IPS DF 19.7 (cell line): ENCODE measurements around the gene MTOR.
"Not testable (repeated sequence)": the region's sequence is repeated elsewhere in the genome, so short reads cannot be mapped to it uniquely, and the experiment has no call there.

Experiments
- DNase-seq: peaks from one replicate; pipeline ENCODE4 v3.0.0-alpha.2; 2013; ENCODE audit warnings: low read depth, low spot score

Gene MTOR

DNA sequence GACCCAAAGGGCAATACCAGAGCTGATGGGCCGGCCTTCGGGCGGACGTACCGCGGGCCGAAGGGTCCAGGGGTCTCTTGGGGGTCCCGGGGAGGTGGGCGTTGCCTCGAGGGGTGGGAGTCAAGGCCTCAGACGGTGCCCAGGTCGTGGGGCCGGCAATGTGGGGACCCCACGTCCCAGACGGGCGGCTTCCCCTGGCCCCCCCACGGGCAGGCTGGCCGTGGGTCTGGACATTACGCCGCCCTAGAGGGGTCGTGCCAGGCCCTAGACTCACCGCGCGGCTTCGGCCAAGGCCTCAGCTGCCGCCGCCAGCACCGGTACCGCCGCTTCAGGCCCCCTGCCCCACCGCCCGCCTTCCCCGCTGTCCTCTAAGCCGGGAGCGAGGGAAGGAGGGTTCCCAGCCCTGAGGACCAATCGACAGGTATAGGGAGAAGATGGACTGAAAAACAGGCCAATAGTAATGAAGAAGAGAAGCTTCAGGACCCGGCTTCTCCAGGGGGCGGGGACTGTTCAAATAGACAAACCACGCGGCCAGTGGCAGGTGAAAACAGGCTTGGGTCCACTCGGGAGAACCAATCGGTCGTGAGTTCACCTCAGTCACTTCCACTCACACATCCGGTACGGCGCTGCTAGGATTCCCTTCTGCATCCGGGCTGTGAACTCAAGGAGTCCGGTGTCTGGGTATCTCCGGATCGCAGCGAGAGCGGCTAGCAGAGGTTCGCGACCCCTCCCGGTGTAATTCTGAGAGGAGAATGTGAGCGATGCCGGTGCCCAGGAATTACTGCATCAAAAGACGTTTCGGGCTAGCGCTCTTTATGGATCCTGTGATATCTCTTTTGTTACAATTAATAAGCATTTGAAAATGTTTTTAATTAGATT, at the start of gene MTOR:
TSS of gene MTOR (minus strand) at position 381 of the 879 bp plus-strand sequence. CDS start 3,142 bp downstream, outside the sequence.
- DNase-seq = peak; percentile 99

DNA sequence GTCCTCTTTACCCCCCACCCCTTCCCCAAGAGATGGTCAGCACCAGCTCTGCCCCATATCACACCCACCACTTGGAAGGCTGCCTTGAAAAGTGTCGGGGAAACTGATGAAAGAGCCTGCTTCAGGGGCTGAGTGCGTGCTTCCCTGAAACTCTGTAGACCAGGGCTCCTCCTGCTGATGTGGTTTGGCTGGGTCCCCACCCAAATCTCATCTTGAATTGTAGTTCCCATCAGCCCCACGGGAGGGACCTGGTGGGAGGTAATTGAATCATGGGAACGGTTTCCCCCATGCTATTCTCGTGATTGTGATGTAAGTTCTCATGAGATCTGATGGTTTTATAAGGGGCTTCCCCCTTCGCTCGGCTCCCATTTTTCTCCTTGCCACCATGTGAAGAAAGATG, 47.0 kb upstream of the MTOR start:
- no peak for DNase-seq

DNA sequence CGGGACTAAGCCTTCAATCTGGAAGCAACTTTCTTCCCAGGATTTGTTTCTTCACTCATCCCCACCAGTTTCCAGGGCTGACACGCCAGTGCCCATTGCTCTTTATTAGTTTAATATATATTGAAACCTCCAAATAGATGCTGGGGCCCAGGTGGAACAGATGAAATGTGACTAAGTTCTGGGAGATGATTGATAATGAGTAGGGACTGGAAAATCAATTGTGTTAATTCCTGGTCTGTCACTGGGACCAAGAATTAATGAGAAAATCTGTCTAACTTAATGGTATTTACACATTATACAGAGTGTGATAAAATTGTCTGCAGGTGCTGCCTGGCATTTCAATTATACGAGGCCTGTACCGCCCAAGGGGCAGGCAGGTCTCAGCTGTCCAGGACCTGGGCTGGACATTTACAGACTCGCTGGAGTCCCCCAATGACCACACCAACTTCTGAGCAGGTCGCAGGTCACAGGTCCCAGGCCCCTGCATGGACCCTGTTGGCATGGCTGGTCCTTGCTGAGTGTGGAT, 46.4 kb upstream of the MTOR start:
- no peak for DNase-seq

DNA sequence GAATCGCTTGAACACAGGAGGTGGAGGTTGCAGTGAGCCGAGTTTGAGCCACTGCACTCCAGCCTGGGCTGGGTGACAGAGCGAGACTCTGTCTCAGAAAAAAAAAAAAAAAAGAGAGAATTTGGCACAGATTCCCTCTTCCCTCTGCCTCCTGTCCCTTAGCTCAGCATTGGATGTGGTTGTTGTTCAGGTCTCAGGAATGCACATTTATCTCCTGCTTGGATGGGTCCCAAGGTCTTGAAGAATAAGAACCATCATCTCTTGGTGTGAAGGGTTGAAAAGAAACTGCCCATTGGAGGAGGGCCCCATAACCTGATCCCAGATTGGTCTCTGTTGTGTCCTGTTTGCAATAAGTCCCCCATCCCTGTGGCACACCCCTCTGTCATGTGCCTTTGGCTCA, 45.5 kb upstream of the MTOR start:
- DNase-seq = no peak

DNA sequence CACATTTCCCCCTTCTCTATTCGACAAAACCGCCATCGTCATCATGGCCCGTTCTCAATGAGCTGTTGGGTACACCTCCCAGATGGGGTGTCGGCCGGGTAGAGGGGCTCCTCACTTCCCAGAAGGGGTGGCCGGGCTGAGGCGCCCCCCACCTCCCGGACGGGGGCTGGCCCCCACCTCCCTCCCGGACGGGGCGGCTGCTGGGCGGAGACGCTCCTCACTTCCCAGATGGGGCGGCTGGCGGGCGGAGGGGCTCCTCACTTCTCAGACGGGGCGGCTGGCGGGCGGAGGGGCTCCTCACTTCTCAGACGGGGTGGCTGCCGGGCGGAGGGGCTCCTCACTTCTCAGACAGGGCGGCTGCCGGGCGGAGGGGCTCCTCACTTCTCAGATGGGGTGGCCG, 43.2 kb upstream of the MTOR start:
- not testable (repeated sequence) for DNase-seq

DNA sequence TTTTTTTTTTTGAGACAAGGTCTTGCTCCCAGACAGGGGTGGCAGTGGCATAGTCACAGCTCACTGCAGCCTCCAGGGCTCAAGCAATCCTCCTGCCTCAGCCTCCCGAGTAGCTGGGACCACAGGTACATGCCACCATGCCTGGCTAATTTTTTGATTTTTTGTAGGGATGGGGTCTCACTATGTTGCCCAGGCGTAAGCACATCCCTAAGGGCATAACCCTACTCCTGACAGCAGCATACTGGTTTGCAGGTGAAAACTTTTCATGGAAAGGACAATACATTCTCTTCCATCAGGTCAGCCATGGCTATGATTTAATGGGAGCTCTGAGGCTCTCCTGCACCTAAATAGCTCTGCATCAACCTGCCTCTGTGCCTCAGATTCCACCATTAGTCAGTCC, 40.0 kb upstream of the MTOR start:
- no peak for DNase-seq

DNA sequence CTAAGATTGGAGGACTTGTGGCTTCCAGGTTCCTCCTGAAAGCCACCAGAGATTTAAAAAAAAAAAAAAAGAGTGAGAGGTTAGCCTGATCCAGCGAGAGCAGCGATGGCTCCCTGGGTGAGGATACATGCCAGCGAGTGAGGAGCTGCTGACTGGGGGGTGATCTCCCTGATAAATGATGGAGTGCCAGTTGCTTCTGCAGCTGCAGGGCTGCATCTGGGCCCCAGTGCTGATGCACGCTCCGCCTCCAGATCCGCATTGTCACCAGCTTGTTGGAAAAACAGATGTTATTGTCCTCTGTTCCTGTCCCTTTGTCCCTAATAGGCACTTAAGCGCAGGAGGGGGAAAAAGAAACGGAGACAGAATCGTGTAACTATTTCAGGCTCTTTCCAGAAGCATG, 39.2 kb upstream of the MTOR start:
- DNase-seq = no peak

DNA sequence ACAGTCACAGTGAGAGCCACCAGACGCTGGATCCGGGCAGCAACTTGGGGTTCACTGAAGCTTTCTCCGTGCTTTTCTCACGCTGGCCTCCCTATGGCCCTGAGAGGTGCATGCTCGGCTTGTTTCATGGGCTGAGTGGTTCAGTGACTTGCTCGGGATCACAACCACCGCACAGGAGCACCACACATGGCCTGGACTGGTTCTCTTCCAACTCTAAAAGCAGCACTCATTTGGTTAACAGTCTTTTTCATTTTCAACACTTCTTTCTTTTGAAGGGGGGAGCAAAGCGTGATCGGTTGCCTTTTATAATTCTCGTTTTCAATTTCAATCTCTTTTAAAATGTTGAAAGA, 36.8 kb upstream of the MTOR start:
- DNase-seq = no peak

DNA sequence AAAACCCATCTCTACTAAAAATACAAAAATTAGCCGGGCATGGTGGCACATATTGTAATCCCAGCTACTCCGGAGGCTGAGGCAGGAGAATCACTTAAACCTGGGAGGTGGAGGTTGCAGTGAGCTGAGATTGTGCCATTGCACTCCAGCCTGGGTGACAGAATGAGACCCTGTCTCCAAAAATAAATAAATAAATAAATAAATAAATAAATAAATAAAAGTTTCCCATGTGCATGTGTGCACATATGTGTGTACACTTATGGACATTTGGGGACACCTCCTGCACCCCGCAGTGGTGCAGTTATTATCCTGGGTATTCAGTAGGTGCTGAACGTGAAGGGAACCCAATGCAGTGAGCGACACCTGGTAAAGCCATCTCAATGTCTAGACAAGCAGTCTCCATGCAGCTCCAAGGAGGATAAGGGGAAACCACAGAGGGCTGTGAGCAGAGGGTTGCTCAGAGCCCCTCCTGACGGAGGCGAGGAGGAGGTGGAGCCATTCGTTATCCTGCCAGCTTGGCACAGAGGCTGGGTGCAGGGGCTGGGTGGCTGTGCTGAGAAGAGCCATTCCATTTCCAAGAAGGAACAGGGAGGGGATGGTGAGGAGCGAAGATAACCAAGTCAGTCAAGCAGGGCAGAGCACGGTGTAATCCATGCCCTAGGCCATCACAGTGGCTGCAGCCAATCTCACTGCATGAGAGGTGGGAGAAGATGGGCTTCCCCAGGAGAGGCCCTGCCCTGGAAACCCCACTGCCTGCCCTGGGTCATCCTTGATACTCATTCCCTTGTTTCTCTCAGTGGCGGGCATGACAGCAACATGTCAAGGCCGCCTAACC, 36.3 kb upstream of the MTOR start:
- no peak for DNase-seq

DNA sequence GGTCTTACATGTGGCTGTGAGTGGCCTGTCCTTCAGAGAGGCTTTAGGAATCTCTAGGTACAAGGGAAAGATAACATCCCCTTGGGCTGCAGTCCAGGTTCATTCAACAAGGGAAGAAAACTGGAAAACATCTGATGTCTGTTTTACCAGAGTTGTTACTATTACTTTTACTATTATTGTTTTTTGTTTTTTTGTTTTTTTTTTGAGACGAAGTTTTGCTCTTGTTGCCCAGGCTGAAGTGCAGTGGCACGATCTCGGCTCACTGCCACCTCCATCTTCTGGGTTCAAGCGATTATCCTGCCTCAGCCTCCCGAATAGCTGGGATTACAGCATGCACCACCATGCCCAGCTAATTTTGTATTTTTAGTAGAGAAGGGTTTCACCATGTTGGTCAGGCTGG, 35.4 kb upstream of the MTOR start:
- not testable (repeated sequence) for DNase-seq

DNA sequence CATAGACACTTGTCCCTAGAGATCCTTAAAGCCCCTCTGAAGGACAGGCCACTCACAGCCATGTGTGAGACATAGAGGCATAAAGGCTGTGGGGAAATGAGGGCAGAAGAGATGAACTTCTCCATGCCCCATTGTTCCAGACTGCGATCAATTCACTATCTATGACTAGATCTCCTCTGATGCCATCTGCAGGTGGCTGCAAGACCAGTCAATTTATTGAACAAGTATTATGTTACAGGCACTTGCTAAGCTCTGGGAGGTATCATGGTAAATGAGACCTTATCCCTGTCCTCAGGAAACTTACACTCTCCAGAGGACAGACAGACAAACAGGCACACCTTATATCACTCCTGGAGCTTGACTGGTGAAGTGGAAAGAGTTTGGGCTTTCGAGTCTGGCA, 33.6 kb upstream of the MTOR start:
- no peak for DNase-seq

DNA sequence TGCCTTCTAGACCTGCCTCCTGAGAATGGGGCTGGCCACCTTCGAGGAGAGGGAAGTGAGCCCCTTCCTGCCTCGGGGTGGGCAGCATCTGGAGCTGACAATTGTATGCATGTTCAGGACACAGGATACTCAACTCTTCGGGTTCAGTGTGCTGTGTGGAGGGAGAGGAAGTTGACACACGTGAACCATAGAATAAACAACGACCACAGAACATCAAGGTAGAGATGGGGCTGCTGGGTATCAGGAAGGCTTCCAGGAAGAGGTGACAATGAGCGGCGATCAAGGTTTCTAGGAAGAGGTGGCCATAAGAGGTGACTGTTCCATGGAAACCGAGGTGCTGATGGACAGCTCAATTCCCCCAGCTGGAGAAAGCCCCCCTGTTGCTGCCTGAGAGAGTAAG, 32.6 kb upstream of the MTOR start:
- DNase-seq = no peak

DNA sequence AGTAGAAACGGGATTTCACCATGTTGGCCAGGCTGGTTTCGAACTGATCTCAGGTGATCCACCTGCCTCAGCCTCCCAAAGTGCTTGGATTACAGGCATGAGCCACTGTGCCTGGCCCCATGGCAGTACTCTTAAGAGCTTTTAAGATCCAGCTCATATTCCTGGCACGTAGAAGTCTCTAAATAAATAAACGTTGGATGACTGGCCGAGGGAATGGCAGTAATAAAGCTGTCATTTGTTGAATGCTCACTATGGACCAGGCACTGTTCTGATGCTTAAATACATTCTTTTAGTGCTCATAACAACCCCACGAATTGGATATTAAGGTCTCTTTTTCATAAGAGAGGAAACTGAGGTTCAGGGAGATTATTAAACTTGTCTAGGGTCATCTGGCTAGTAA, 31.5 kb upstream of the MTOR start:
- DNase-seq = no peak

DNA sequence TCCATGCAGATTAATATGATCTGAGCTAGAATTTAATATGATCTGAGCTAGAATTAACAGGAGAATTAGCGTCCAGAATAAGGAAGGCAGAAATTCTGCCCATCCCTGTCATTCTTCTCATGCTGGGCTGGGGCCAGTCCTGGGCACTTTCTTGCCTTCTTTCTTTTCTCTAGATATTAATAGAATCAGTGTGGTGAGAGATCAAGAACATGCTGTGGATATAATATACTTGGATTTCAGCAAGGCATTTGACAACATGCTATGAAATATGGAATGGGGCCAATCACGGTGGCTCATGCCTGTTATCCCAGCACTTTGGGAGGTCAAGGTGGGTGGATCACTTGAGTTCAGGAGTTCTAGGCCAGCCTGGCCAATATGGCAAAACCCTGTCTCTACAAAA, 28.7 kb upstream of the MTOR start:
- no peak for DNase-seq

DNA sequence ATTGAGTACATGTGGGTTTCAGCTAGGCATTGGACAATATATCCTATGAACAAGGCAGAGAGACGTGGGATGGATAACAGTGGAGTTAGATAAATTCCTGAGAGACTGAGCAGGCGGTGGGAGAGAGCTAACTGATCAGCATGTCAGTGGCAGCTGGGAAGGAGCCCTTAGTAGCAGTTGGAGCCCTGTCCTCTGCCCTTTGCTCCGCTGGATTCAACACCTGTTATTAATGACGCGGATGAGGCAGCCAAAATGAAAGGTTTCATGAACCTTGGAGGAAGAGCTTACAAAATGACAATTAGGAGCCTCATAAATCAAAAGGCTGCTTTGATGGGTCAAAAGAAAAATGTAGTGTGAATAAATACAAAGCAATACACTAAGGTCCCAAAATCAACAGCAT, 26.7 kb upstream of the MTOR start:
- no peak for DNase-seq

DNA sequence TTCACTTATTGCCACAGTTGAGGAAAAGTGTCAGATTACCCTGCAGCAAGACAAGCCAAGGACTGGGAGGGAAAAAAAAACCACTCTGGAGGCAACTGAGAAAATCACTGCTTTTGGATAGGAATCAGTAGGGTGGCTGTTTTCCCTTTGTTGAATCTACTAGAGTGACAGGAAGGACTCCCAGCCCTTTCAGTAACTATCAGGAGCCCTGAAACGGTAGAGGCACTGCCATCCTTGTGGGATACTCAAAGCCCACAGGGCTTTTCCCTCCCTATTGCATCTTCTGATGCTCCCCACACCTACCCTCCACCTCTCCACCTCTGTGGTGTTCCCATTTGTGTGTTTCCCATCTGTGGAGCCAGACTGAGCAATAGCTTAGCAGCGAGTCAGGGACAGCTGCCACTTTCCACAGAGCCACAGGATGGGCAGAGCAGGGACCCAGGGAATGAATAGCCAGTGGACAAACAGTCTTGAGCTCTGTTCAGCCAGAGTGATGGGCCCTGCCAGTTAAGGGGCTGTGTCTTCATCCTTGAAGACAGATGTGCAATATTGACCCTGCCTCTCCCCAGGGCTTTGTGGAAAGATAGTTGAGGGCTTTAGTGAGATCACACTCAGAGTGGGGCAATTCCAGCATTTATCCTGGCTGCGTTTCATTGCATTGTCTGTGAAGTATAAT, 24.5 kb upstream of the MTOR start:
- peak; percentile 80 for DNase-seq

DNA sequence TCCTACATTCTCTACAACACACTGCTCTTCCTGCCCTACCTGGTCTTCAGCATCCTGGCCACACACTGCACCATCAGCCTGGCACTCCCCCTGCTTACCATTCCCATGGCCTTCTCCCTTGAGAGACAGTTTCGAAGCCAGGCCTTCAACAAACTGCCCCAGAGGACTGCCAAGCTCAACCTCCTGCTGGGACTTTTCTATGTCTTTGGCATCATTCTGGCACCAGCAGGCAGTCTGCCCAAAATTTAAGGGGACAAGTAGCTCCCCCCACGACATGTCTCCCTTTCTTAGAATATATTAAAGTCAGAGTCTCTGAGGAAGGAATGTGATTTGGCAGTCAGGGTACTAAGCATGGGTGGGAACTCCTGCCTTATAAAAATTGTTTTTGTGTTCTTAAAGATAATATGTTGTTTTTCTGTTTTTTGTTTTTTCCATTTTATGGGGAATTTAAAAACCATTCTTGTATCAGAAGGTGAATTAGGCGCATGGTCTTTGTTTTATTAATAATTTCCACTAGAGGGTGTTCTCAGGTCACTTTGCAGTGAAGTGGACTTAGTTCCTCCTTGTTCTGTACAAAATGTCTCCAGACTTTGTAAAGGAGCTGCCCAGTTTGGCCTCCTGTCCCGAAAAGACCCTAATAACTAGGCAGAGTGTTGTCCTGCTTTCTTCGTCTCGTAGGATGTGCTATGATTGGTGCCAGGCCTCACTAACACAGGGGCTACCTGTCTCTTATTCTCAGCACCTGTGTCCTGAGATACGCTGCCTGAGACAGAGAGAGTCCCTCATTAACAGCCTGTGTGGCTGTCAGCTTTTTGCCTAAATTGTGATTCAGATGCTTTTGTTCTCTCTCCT, 23.8 kb upstream of the MTOR start:
- no peak for DNase-seq

DNA sequence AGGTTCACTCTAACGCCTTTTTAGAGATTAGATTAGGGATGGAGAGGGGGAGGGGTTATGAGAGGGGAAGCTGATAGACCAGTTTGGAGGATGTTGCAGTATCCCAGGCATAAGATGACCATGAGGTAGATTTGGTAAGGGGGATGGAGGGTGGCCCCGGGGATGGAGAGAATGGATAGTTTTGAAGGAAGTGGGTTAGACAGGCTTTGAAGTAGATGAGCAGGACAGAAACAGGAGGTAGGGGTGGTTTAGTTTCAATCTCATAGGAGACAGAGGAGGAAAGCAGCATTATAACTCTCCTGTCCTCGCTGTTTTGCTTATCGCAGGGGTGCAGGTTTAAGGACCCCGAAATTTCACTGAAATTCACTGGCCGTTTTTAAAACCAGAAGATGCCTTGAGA, 22.4 kb upstream of the MTOR start:
- no peak for DNase-seq

DNA sequence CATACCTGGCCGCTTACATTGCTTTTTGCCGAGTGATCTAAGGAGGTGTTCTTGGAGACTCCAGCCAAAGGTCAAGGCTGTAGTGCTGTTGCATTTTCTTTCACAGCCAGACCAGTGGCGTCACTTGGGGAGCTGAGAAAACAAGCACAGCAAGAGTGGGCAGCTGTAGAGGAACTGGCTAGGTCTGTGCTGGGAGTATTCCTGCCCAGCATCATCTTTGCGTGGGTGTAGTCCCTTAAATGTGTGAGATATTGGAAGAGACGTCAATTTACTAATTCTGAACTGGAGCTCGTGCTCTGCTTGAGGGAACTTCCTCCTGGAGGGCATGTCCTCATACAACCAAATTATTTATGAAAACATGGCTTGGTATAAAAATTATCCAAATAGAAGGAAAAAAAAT, 20.8 kb upstream of the MTOR start:
- DNase-seq = no peak

DNA sequence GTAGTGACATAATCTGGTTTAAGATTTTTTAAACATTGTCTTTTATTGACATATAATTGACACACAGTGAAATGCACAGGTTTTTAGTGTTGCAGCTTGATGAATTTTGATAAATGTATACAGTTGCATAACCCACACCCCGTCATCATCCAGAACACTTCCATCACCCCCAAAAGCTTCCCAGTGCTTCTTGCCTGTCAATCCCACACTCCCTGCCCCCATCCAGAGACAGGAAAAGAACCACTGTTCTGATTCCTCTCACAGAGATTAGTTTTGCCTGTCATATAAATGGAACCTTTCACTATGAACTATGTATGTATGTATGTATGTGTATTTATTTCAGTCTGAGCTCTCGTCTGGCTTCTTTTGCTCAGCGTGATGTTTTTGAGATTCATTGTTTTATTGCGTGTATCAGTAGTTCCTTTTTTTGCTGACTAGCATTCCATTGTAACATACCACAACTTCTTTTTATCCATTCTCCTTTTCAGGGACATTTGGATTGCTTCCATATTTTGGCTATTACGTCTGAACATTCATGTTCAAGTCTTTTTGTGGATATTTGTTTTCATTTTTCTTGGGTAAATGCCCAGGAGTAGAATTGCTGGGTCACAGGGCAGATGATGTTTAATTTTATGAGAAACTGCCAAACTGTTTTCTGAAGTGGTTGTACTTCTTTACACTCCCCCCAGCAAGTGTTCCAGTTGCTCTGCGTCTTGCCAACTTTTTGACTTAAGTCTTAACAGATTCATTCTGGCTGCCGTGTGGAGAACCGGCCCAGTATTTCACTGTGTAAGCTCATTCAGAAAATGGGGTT, 19.4 kb upstream of the MTOR start:
- DNase-seq = no peak
